Endothelial cell of umbilical vein (primary cell): Measurements from ENCODE around the gene CTSH.

Experiments
- EZH2 ChIP-seq: IDR thresholded peaks from 2 replicates; pipeline ENCODE4 v1.6.1; 2012; ENCODE audit warnings: borderline replicate concordance, low read depth, mild to moderate bottlenecking, moderate library complexity, low read length, inconsistent platforms; ENCODE audit not compliant: severe bottlenecking
- FOS ChIP-seq: IDR thresholded peaks from 2 replicates; pipeline ENCODE4 v1.6.1; 2011; ENCODE audit warnings: mild to moderate bottlenecking, low read length, moderate library complexity, borderline replicate concordance; ENCODE audit not compliant: insufficient read depth
- GATA2 ChIP-seq: IDR thresholded peaks from 2 replicates; pipeline ENCODE4 v1.7.0; 2011; ENCODE audit warnings: low read depth, mild to moderate bottlenecking, moderate library complexity, mixed read lengths, low read length; ENCODE audit not compliant: insufficient read length, insufficient read depth
- JUN ChIP-seq: IDR thresholded peaks from 2 replicates; pipeline ENCODE4 v1.6.1; 2011; ENCODE audit warnings: borderline replicate concordance, low read depth; ENCODE audit not compliant: insufficient read length, insufficient read depth
- MYC ChIP-seq: IDR thresholded peaks from one replicate; pipeline ENCODE4 v1.6.1; 2011; ENCODE audit warnings: mild to moderate bottlenecking, low read depth, low read length
- POLR2A ChIP-seq: IDR thresholded peaks from 2 replicates; pipeline ENCODE4 v1.6.1; 2012; ENCODE audit warnings: low read depth, mild to moderate bottlenecking, control low read depth, low read length
- POLR2AphosphoS5 ChIP-seq: IDR thresholded peaks from 2 replicates; pipeline ENCODE4 v1.6.1; 2012; ENCODE audit warnings: low read depth, mild to moderate bottlenecking, control low read depth, low read length, moderate library complexity; ENCODE audit not compliant: insufficient read depth
- TF ChIP-seq, protein P1 (sequence below): IDR thresholded peaks from 2 replicates; pipeline ENCODE4 v1.6.1; 2011; ENCODE audit not compliant: insufficient read depth, insufficient read length
- TF ChIP-seq, protein P2 (sequence below), 2 donors: IDR thresholded peaks; 1 replicate in 1 of 2; 2 replicates in 1 of 2; pipeline ENCODE4 v1.5.1; 2011; ENCODE audit warnings: low read length in 2 of 2, mild to moderate bottlenecking in 2 of 2, moderate library complexity in 2 of 2, control low read depth in 1 of 2, inconsistent platforms in 1 of 2, low read depth in 1 of 2; ENCODE audit not compliant: insufficient read depth in 1 of 2; ENCODE audit errors: extremely low read depth in 1 of 2

DNA sequence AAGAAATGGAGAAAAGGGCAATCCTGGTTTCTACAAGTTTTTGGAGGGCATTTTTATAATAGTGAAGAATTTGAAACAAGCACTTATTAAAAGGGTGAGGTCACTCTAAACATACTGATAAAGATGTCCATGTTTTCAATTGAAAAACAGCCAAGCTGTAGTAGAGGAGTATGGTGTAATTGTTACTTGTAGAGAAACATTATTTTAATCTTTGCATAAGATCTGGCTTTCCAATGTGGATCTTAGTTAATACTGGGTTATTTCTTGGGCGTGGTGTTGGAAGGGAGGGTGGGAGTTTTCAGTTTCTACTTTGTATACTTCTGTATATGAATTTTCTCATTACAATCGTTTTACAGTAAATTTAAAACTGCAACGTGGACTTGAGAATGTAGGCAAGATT lies 49.4 kb downstream of the CTSH start:
- TF ChIP-seq, protein P1, sequence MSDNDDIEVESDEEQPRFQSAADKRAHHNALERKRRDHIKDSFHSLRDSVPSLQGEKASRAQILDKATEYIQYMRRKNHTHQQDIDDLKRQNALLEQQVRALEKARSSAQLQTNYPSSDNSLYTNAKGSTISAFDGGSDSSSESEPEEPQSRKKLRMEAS, result no peak
- TF ChIP-seq, protein P2, sequence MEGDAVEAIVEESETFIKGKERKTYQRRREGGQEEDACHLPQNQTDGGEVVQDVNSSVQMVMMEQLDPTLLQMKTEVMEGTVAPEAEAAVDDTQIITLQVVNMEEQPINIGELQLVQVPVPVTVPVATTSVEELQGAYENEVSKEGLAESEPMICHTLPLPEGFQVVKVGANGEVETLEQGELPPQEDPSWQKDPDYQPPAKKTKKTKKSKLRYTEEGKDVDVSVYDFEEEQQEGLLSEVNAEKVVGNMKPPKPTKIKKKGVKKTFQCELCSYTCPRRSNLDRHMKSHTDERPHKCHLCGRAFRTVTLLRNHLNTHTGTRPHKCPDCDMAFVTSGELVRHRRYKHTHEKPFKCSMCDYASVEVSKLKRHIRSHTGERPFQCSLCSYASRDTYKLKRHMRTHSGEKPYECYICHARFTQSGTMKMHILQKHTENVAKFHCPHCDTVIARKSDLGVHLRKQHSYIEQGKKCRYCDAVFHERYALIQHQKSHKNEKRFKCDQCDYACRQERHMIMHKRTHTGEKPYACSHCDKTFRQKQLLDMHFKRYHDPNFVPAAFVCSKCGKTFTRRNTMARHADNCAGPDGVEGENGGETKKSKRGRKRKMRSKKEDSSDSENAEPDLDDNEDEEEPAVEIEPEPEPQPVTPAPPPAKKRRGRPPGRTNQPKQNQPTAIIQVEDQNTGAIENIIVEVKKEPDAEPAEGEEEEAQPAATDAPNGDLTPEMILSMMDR (IDR thresholded peaks at IDR 0.05; ENCODE audit: extremely low read depth in 1 of 2, insufficient read depth in 1 of 2, low read depth in 1 of 2, low read length in 2 of 2), result no peak
- no peak for TF ChIP-seq EZH2
- no peak for TF ChIP-seq POLR2AphosphoS5
- no peak for TF ChIP-seq GATA2
- TF ChIP-seq POLR2A, result no peak
- no peak for TF ChIP-seq MYC
- no peak for TF ChIP-seq JUN
- no peak for TF ChIP-seq FOS
